ENCODE data around the gene BMP7. TPM values are rescaled to one million over a fixed set of nuclear protein-coding genes. Genes with fewer than 3 reads are reported as not detected.
"Not testable (repeated sequence)": the region's sequence is repeated elsewhere in the genome, so short reads cannot be mapped to it uniquely, and the experiment has no call there.

The BMP7 gene
- total RNA-seq, 2 experiments from 2014 or later, result not detected

GRCh38 chr20:57270204-57270984 is 4.0 kb upstream of the BMP7 start:
- Mint-ChIP-seq H3K27ac (no peak overlapping the region), H3K27me3 (ENCODE audit: low read depth) (peaks cover 37% of the 10 kb centered on the region), H3K36me3 (ENCODE audit: low read depth) (no peaks in the 10 kb centered on the region), H3K4me1 (ENCODE audit: low read depth) (peaks cover 5% of the 10 kb centered on the region), H3K9me3 (no peaks in the 10 kb centered on the region), H3K4me3 (no peak overlapping the region)
- no peak for DNase-seq
- intact Hi-C loops (cut with micrococcal nuclease), result no loop called here
- CTCF ChIA-PET, result no interaction called here

GRCh38 chr20:57269148-57269984 is 2.9 kb upstream of the BMP7 start:
- Mint-ChIP-seq H3K27me3 (ENCODE audit: low read depth) (peaks cover 40% of the 10 kb centered on the region), H3K4me1 (ENCODE audit: low read depth) (peaks cover 5% of the 10 kb centered on the region), H3K27ac (no peak overlapping the region), H3K4me3 (no peak overlapping the region), H3K9me3 (no peaks in the 10 kb centered on the region), H3K36me3 (ENCODE audit: low read depth) (no peaks in the 10 kb centered on the region)
- CTCF ChIA-PET, result no interaction called here
- intact Hi-C loops (cut with micrococcal nuclease), result no loop called here
- DNase-seq, result no peak

GRCh38 chr20:57268399-57269076 is 2.1 kb upstream of the BMP7 start:
- no peaks in the 10 kb centered on the region for H3K36me3 Mint-ChIP-seq (ENCODE audit: low read depth)
- no peak for DNase-seq
- no peak overlapping the region for H3K27ac Mint-ChIP-seq
- H3K4me3 Mint-ChIP-seq, result no peak overlapping the region
- H3K27me3 Mint-ChIP-seq (ENCODE audit: low read depth), result peaks cover 48% of the 10 kb centered on the region
- CTCF ChIA-PET, result no interaction called here
- H3K4me1 Mint-ChIP-seq (ENCODE audit: low read depth), result peaks cover 5% of the 10 kb centered on the region
- intact Hi-C loops (cut with micrococcal nuclease), result no loop called here
- no peaks in the 10 kb centered on the region for H3K9me3 Mint-ChIP-seq

GRCh38 chr20:57267158-57267821 is 849 bp upstream of the BMP7 start:
- Mint-ChIP-seq H3K27me3 (ENCODE audit: low read depth) (peaks cover 57% of the 10 kb centered on the region), H3K4me3 (no peak overlapping the region)

GRCh38 chr20:57265997-57266290 is 497 bp downstream of the BMP7 start:
- no peaks in the 10 kb centered on the region for H3K9me3 Mint-ChIP-seq
- H3K27me3 Mint-ChIP-seq (ENCODE audit: low read depth), result peaks cover 68% of the 10 kb centered on the region
- intact Hi-C loops (cut with micrococcal nuclease), result no loop called here
- no peak overlapping the region for H3K4me3 Mint-ChIP-seq
- CTCF ChIA-PET, result no interaction called here
- H3K27ac Mint-ChIP-seq, result no peak overlapping the region
- no peak for DNase-seq
- H3K36me3 Mint-ChIP-seq (ENCODE audit: low read depth), result no peaks in the 10 kb centered on the region
- peaks cover 5% of the 10 kb centered on the region for H3K4me1 Mint-ChIP-seq (ENCODE audit: low read depth)

More at GRCh38 chr20:57267158-57267821, 849 bp upstream of the BMP7 start:
- CTCF ChIA-PET, result no interaction called here
- Mint-ChIP-seq H3K4me1 (ENCODE audit: low read depth) (peaks cover 5% of the 10 kb centered on the region), H3K36me3 (ENCODE audit: low read depth) (no peaks in the 10 kb centered on the region), H3K9me3 (no peaks in the 10 kb centered on the region), H3K27ac (no peak overlapping the region)
- no peak for DNase-seq
- intact Hi-C loops (cut with micrococcal nuclease), result no loop called here

- CTCF ChIA-PET, result interaction anchor here (0.6 kb wide), 1 partner anchor 564 kb away, joined by 3 read pairs; no protein-coding TSS in a partner anchor
- Mint-ChIP-seq H3K4me1 (ENCODE audit: low read depth) (peaks cover 5% of the 10 kb centered on the region), H3K9me3 (no peaks in the 10 kb centered on the region)
Measured at GRCh38 chr20:57265336-57265996, 975 bp downstream of the BMP7 start.

GRCh38 chr20:57264908-57265335 is 1.5 kb downstream of the BMP7 start:
- H3K36me3 Mint-ChIP-seq (ENCODE audit: low read depth); H3K27ac Mint-ChIP-seq; H3K4me1 Mint-ChIP-seq (ENCODE audit: low read depth); H3K4me3 Mint-ChIP-seq; DNase-seq; intact Hi-C loops (cut with micrococcal nuclease); H3K9me3 Mint-ChIP-seq: not testable (repeated sequence)
- H3K27me3 Mint-ChIP-seq (ENCODE audit: low read depth), result peaks cover 75% of the 10 kb centered on the region
- CTCF ChIA-PET, result interaction anchor here (0.6 kb wide), 1 partner anchor 563 kb away, joined by 3 read pairs; no protein-coding TSS in a partner anchor

More at GRCh38 chr20:57265336-57265996, 975 bp downstream of the BMP7 start:
- Mint-ChIP-seq H3K27ac (no peak overlapping the region), H3K4me3 (no peak overlapping the region), H3K27me3 (ENCODE audit: low read depth) (peaks cover 72% of the 10 kb centered on the region), H3K36me3 (ENCODE audit: low read depth) (no peaks in the 10 kb centered on the region)
- DNase-seq, result no peak
- intact Hi-C loops (cut with micrococcal nuclease), result no loop called here

GRCh38 chr20:57263801-57264792 is 2.3 kb downstream of the BMP7 start:
- no peak overlapping the region for H3K27ac Mint-ChIP-seq
- peaks cover 5% of the 10 kb centered on the region for H3K4me1 Mint-ChIP-seq (ENCODE audit: low read depth)
- DNase-seq, result no peak
- intact Hi-C loops (cut with micrococcal nuclease), result no loop called here
- H3K36me3 Mint-ChIP-seq (ENCODE audit: low read depth), result no peaks in the 10 kb centered on the region
- CTCF ChIA-PET, result no interaction called here
- no peak overlapping the region for H3K4me3 Mint-ChIP-seq
- no peaks in the 10 kb centered on the region for H3K9me3 Mint-ChIP-seq
- H3K27me3 Mint-ChIP-seq (ENCODE audit: low read depth), result peaks cover 74% of the 10 kb centered on the region

- peaks cover 71% of the 10 kb centered on the region for H3K27me3 Mint-ChIP-seq (ENCODE audit: low read depth)
- no peaks in the 10 kb centered on the region for H3K36me3 Mint-ChIP-seq (ENCODE audit: low read depth)
- intact Hi-C loops (cut with micrococcal nuclease), result no loop called here
- no peak overlapping the region for H3K27ac Mint-ChIP-seq
- DNase-seq, result no peak
- H3K4me3 Mint-ChIP-seq, result no peak overlapping the region
- H3K9me3 Mint-ChIP-seq, result no peaks in the 10 kb centered on the region
- H3K4me1 Mint-ChIP-seq (ENCODE audit: low read depth), result peaks cover 5% of the 10 kb centered on the region
- CTCF ChIA-PET, result no interaction called here
Measured at GRCh38 chr20:57262784-57263609, 3.4 kb downstream of the BMP7 start.

- CTCF ChIA-PET, result interaction anchor here (1.1 kb wide), 1 partner anchor 172 kb away, joined by 3 read pairs; no protein-coding TSS in a partner anchor
- Mint-ChIP-seq H3K9me3 (no peaks in the 10 kb centered on the region), H3K4me3 (no peak overlapping the region), H3K4me1 (ENCODE audit: low read depth) (peaks cover 5% of the 10 kb centered on the region), H3K27ac (no peak overlapping the region), H3K27me3 (ENCODE audit: low read depth) (peaks cover 65% of the 10 kb centered on the region), H3K36me3 (ENCODE audit: low read depth) (no peaks in the 10 kb centered on the region)
- intact Hi-C loops (cut with micrococcal nuclease), result no loop called here
- DNase-seq, result no peak
Measured at GRCh38 chr20:57262301-57262700, 4.1 kb downstream of the BMP7 start.

All from activated naive CD4-positive, alpha-beta T cell treated with anti-CD3 and anti-CD28 coated beads for 36 hours (primary cell).